Amygdala (tissue), 56 donors: ENCODE measurements around the gene RSPH1.

Experiments used
- DNase-seq, 56 donors: peaks; one replicate each; lab custom pipeline; 2025; lab: John Stamatoyannopoulos, UW

The RSPH1 gene

GRCh38 chr21:42513985-42514882 lies 18.2 kb upstream of the RSPH1 start:
- DNase-seq = peak in 9 of 56 donors; percentile 32 to 57 (median 46)

DNA sequence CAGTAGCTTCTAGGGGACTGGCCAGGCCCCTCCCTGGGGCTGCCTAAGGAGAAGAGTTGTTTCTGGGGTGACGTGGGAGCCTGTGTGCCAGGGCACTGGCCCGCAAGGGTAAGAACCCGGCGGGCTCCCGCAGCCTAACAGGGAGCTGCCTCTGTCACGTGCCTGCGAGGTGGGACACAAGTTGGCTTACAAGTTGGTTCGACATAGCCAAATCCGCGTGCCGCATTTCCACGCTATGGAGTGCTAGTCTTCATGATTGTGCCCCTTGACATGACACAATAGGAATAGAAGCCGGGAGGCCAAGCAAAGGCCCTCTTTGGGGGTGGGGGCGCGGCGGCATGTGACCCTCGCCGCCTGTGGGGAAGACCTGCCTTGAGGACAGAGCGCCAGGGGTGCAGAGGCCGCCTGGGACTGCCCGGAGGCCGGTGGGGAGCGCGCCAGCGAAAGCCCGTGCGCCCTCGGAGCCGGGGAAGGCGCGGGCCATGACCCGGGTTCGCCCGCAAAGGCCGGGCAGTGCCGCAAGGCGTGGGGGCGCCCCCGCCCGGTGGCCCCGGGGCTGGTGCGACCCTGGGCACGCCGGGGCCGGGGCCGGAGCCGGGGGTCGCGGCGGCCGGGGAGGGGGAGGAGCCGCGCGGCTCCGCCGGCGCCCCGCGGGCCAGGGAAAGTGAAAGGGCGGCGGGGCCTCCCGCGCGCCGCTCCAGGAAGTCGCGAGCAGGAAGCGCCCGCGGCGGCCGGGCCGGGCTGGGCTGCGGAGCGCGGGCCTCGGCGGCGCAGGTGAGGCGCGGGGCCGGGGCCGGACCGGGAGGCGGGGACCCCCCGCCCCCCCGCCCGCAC lies 17.3 kb upstream of the RSPH1 start, which contains the start of gene SLC37A1:
TSS of gene SLC37A1 (plus strand) at position 702 of the 834 bp plus-strand sequence. CDS start 4,603 bp downstream, outside the sequence.
- no peak for DNase-seq

GRCh38 chr21:42512346-42513034 lies 16.5 kb upstream of the RSPH1 start:
- DNase-seq = no peak

DNA sequence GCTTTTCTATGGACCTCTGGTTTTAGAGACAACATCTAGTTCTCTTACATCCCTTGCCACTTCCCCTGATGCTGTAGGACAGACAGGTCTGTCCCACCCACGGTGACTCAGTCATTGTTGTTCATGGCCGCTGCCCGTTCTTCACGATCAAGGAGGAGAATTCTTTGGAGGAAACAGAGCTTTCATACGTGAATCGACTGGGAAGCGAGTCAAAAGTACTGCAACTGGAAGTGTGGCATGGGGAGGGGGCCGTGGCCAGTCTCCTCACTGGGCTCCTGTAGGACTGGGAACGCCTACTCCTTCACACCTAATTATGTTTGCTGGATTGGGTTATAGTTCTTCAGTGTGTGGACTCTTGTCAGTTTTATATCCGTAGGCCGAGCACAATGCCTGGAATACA lies 13.2 kb upstream of the RSPH1 start:
- DNase-seq = no peak

DNA sequence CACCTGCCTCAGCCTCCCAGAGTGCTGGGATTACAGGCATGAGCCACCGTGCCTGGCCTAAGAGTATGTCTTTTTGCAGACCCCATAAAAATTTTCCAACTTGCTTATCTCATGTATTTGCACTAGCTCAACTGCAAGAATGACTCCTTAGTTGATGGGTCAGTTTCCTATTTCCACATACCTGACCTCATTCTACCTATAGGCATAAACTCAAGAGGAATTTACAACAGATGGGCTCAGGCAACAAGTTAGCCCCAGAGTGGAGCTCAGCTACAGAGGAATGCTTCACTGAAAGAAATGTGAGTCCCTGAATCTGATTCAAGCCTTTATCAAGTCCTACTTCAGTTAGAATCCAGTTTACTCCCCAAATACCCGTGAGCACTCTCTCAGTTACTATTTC lies 12.3 kb upstream of the RSPH1 start:
- no peak for DNase-seq

GRCh38 chr21:42507418-42507817 lies 11.4 kb upstream of the RSPH1 start:
- no peak for DNase-seq

DNA sequence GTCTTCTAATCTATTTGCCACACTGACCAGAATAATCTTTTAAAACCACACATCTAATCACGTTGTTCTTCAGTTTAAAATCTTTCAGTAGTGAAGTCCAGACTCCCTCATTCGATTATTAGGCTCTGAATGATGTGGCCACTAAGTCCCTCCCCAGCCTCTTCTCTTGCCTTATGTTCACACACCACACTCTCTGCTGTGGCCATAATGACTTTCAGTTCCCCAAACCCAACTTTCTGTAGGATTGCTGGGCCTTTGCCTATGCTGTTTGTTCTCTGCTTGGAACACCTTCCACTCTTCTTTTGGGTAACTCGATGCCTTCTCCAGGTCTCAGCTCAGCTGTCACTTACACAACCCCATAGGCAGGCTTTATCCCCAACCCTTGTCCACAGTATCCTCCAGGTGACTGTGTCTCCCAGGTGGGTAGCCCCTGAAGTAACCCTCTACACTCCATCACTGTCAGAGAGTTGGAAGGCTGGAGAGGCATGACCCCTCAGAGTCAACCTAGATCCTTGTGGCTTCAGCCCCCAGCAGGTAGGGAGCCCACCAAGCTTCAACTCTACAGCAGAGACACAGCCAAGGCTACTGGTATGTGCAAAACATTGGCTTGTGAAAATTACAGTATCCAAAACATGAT lies 9.2 kb upstream of the RSPH1 start:
- DNase-seq = no peak

DNA sequence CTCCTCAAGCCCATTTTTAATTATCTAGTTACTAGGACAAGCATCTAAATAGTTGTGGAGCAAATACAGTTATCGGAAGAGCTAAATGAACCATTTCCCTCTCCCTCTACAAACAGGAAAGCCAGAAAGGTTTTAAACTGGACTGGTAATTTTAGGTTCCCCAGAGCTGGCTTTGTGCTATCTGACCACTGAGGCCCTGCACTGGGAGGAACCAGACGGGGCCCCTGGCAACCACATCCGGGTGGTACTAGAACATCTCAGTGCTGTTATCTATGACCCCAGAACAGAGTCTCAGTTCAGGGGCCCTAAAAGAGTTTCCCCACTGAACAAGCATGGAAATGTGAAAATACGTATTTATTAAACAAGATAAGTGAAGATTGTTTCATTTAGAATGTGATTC lies 7.7 kb upstream of the RSPH1 start:
- no peak for DNase-seq

- no peak for DNase-seq
Measured at GRCh38 chr21:42500736-42501135, 4.7 kb upstream of the RSPH1 start.

DNA sequence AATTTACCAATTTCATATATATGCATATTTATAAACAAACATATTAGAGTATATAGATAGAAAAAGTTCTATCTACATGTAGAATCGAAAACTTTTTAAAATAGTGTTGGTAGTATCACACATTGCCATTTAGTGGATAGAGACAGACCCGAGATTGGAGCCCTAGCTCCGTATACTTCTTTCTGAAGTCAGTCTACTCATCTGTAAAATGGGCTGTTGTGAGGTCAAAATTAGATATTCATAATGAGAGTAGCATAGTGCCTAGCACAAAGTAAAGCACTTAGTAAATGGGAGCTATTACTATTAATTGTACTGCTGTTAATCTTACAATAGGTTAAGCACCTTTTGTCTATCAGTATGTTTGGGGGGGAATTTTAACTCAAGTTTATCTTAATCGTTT lies 4.2 kb upstream of the RSPH1 start:
- DNase-seq = no peak

GRCh38 chr21:42499444-42500112 lies 3.6 kb upstream of the RSPH1 start:
- DNase-seq = no peak

GRCh38 chr21:42498012-42498411 lies 2.0 kb upstream of the RSPH1 start:
- no peak for DNase-seq

GRCh38 chr21:42496839-42497202 lies 797 bp upstream of the RSPH1 start:
- peak in 9 of 56 donors; percentile 29 to 65 (median 53) for DNase-seq

DNA sequence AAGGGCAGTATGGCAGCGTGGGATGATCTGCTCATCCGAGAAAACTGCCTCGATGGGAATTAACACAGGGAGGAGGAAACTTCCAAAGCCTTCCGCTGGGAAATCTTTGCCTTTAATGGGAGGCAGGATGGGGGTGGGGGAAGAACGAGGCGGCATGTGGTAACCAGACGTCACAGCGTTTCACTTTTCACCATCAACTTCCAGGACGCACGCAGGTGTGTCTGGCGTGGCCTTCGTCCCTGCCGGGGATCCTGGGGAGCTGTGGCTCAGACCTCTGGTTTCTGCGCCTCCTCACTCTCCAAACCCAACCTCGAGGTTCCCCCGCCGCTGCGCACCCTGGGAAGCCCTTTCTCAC lies 282 bp downstream of the RSPH1 start:
- peak in 4 of 56 donors; percentile 46 to 80 (median 63) for DNase-seq

DNA sequence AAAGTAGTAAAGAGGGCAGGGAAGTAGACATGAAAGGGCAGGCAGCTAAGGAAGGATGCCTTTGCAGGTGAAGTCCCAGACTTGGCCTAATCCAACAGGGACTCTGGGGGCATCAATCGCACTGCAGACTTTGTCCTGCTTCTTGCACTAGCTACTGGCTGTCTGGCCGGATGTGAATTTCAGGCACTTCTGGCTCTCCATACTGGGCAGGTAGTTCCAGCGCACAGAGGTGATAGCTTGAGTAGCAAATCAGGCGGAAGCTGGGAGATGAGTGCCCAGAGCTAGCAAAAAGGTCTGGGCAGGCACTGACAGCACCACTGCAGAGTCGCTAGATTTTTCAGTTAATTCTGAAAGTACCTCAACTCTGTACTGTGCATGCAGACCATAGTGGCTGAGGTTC lies 997 bp downstream of the RSPH1 start:
- no peak for DNase-seq

DNA sequence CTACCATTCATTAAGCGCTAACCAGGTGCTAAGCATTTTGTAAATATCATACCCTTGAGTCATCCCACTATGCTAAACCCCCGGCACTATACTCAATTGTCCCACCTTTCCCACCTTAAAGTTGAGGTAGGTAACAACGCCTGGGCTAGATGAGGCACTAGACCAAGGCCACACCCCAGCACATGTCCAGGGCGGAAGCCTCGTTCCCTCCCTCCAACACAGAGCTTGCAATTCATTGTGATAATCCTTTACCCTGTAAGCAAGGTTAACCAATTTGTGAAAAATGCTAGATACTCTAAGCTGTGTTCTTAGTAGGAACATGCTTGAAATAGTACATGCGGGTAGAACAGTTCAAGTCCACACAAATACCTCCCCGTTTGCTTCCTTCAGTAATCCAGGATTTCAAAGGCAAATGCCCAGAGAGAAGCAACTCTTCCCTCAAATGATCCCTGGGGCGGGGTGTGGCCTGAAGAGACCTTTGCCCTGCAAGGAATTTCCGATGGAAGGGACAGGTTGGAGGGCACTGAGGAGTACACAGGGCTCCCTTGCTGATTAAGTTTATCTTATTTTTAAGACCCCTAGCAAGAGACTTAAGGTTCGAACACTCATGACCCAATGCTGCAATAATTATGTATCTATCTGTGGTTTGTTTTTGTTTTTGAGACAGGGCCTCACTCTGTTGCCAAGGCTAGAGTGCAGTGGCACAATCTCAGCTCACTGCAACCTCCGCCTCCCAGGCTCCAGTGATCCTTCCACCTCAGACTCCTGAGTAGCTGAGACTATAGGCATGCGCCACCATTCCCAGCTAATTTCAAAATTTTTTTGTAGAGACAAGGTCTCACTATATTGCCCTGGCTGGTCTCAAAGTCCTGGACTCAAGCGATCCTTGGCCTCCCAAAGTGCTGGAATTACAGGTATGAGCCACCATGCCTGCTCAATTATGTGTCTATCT lies 2.6 kb downstream of the RSPH1 start:
- no peak for DNase-seq

DNA sequence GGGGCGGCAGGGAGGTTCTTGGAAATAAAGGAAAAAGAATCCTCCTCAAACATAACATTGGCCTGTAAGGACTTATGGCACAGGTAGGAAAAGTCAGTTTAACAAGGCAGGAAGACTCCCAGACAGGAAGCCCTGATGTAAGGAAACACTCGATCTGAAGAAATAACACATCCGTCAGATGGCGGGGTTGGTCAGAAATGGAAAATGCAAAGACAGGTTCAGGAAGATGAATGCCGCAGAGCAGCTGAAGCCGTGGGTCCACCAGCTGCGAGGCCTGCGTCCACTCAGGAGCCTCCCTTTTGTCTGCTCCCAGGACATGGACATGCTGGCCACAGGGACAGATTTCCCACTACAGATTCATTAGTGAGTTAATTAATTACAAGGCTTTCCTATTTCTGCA lies 3.8 kb downstream of the RSPH1 start:
- DNase-seq = no peak

DNA sequence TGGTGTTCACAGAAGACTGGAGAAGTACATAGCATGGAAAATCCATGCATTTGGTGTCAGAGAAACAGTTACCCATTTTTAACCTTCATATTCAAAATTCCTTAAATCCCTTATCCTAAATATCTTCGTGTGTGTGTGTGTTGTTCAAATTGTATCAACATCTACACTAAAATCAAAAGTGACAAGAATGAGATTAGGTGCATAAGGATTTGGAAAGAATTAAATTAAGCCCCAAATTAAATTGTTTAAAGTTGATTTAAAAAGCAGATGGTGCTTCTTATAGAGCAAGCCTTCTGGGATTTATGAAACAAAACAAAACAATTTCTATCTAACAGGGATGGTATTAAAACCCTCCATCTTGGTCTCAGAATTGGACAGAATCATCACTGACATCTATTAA lies 4.7 kb downstream of the RSPH1 start:
- DNase-seq = no peak

- no peak for DNase-seq
Measured at GRCh38 chr21:42490720-42491119, 5.3 kb downstream of the RSPH1 start.
